OCI-LY1 (cell line): ENCODE data around the gene GALNTL6.

Experiments used
- H2AFZ ChIP-seq: fragments of 200-600 bp; sonication (generic), shearing (Covaris generic); 2 replicates; pipeline ENCODE4 v1.6.0; 2014; ENCODE audit warnings: antibody characterized with exemption, mild to moderate bottlenecking, low read length
- H3F3A ChIP-seq: fragments of 200-600 bp; sonication (generic), shearing (Covaris generic); 2 replicates; pipeline ENCODE4 v1.6.0; 2014; ENCODE audit warnings: mild to moderate bottlenecking, antibody characterized with exemption, low read length, moderate library complexity; ENCODE audit not compliant: insufficient read depth
- H3K27ac ChIP-seq: fragments of 200-600 bp; sonication (generic); 2 replicates; pipeline ENCODE4 v1.5.1; 2014; ENCODE audit warnings: low read length, mixed run types, mild to moderate bottlenecking, low read depth; ENCODE audit not compliant: poor library complexity, severe bottlenecking
- H3K27me3 ChIP-seq: fragments of 200-600 bp; sonication (generic); 2 replicates; pipeline ENCODE4 v1.6.0; 2014; ENCODE audit warnings: antibody characterized with exemption, mild to moderate bottlenecking, low read length, moderate library complexity; ENCODE audit not compliant: insufficient read depth
- H3K36me3 ChIP-seq: fragments of 200-600 bp; sonication (generic); 2 replicates; pipeline ENCODE4 v1.6.1; 2014; ENCODE audit warnings: mild to moderate bottlenecking, antibody characterized with exemption, low read length, moderate library complexity, mixed read lengths; ENCODE audit not compliant: insufficient read depth
- H3K4me1 ChIP-seq: fragments of 200-600 bp; sonication (generic); 2 replicates; pipeline ENCODE4 v1.5.1; 2014; ENCODE audit warnings: mild to moderate bottlenecking, low read length, moderate library complexity; ENCODE audit not compliant: insufficient read depth, severe bottlenecking
- H3K4me2 ChIP-seq: fragments of 200-600 bp; sonication (generic), shearing (Covaris generic); 2 replicates; pipeline ENCODE4 v1.6.1; 2014; ENCODE audit warnings: low read length
- H3K4me3 ChIP-seq: fragments of 200-600 bp; sonication (generic); 2 replicates; pipeline ENCODE4 v1.5.1; 2014; ENCODE audit warnings: low read length, low read depth, mild to moderate bottlenecking, mixed read lengths; ENCODE audit not compliant: poor library complexity, severe bottlenecking
- H3K79me2 ChIP-seq: fragments of 200-600 bp; shearing (Covaris generic); 2 replicates; pipeline ENCODE4 v1.6.1; 2016; ENCODE audit warnings: mixed run types, low read length, mixed read lengths; ENCODE audit not compliant: insufficient read depth
- H3K9ac ChIP-seq: fragments of 200-600 bp; sonication (generic), shearing (Covaris generic); 2 replicates; pipeline ENCODE4 v1.6.1; 2014; ENCODE audit warnings: mild to moderate bottlenecking, low read length, mixed read lengths
- H3K9me2 ChIP-seq: fragments of 200-600 bp; sonication (generic), shearing (Covaris generic); 2 replicates; pipeline ENCODE4 v1.6.1; 2014; ENCODE audit warnings: low read depth, mild to moderate bottlenecking, low read length, mixed read lengths
- H3K9me3 ChIP-seq: fragments of 200-600 bp; shearing (Covaris generic); 2 replicates; pipeline ENCODE4 v1.6.1; 2014; ENCODE audit warnings: low read length, mixed read lengths
- H4K20me1 ChIP-seq: fragments of 200-600 bp; sonication (generic), shearing (Covaris generic); 2 replicates; pipeline ENCODE4 v1.6.0; 2016; ENCODE audit warnings: mild to moderate bottlenecking, low read length; ENCODE audit not compliant: insufficient read depth
- EZH2 ChIP-seq: fragments of 200-600 bp; sonication (generic), shearing (Covaris generic); IDR thresholded peaks from 2 replicates; pipeline ENCODE4 v1.8.0; 2017; ENCODE audit warnings: borderline replicate concordance, mixed run types, mild to moderate bottlenecking, antibody characterized with exemption, low read length, moderate library complexity, mixed read lengths
- TF ChIP-seq, protein P1 (sequence below): fragments of 200-600 bp; sonication (generic), shearing (Covaris generic); IDR thresholded peaks from 2 replicates; pipeline ENCODE4 v1.5.1; 2017; ENCODE audit warnings: mild to moderate bottlenecking, antibody characterized with exemption, low read length, moderate library complexity, mixed read lengths

GALNTL6 gene

DNA sequence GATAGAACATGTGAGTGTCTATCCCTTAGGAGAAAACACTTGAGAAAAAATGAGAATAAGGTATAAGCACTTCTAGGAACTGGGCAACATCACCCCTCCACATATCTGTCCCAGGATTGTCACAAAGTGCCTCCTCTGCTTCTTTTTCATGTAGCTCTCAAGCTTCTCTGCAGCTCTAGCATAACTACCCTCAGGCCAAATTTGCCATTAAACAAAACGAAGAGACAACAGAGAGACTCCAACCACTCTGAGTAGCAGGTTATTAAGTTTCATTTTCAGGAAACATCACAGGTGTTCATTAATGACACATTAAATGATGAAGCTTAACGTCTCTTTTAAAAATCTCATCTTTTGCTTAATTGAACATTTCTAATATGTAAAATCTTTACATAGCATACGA is 580.0 kb downstream of the GALNTL6 start:
- H3K4me1 ChIP-seq = no peaks in the 10 kb centered on the region
- no peaks in the 10 kb centered on the region for H3K9me3 ChIP-seq
- H3K36me3 ChIP-seq = no peaks in the 10 kb centered on the region
- no peaks in the 10 kb centered on the region for H3K27me3 ChIP-seq
- no peak overlapping the region for H2AFZ ChIP-seq
- H3F3A ChIP-seq = no peaks in the 10 kb centered on the region
- no peak overlapping the region for H3K4me2 ChIP-seq
- H3K9ac ChIP-seq = no peak overlapping the region
- no peaks in the 10 kb centered on the region for H4K20me1 ChIP-seq
- H3K27ac ChIP-seq = no peak overlapping the region
- H3K9me2 ChIP-seq = no peaks in the 10 kb centered on the region
- no peak overlapping the region for H3K4me3 ChIP-seq
- no peaks in the 10 kb centered on the region for H3K79me2 ChIP-seq
- TF ChIP-seq, protein P1, sequence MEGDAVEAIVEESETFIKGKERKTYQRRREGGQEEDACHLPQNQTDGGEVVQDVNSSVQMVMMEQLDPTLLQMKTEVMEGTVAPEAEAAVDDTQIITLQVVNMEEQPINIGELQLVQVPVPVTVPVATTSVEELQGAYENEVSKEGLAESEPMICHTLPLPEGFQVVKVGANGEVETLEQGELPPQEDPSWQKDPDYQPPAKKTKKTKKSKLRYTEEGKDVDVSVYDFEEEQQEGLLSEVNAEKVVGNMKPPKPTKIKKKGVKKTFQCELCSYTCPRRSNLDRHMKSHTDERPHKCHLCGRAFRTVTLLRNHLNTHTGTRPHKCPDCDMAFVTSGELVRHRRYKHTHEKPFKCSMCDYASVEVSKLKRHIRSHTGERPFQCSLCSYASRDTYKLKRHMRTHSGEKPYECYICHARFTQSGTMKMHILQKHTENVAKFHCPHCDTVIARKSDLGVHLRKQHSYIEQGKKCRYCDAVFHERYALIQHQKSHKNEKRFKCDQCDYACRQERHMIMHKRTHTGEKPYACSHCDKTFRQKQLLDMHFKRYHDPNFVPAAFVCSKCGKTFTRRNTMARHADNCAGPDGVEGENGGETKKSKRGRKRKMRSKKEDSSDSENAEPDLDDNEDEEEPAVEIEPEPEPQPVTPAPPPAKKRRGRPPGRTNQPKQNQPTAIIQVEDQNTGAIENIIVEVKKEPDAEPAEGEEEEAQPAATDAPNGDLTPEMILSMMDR = no peak
- no peak for TF ChIP-seq EZH2

DNA sequence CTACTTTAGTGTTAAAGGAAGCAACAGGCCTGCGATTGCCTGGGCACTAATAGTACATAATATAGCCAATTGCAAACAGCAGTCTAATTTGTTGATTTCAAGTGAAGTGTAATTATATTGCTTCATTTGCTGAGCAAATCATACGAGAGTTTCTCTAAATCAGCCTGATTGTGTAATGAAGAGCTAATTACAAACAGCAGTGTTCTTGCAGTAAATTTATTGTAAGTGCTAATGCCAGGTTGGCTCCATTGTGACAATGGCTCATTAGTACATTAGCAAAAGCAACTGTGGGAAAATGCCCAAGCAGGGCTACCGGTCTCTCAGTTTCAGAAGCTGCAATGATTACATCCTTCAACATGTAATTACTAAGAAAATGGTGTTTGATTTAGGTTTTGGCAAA is 591.5 kb downstream of the GALNTL6 start:
- H3K4me1 ChIP-seq = no peaks in the 10 kb centered on the region
- H4K20me1 ChIP-seq = no peaks in the 10 kb centered on the region
- no peak for TF ChIP-seq EZH2
- TF ChIP-seq, protein P1 = no peak
- H3K9me3 ChIP-seq = no peaks in the 10 kb centered on the region
- no peaks in the 10 kb centered on the region for H3K36me3 ChIP-seq
- H3K4me3 ChIP-seq = no peak overlapping the region
- H3K9ac ChIP-seq = no peak overlapping the region
- no peaks in the 10 kb centered on the region for H3K27me3 ChIP-seq
- no peak overlapping the region for H3K27ac ChIP-seq
- no peaks in the 10 kb centered on the region for H3F3A ChIP-seq
- no peak overlapping the region for H2AFZ ChIP-seq
- no peaks in the 10 kb centered on the region for H3K79me2 ChIP-seq
- no peak overlapping the region for H3K4me2 ChIP-seq
- H3K9me2 ChIP-seq = no peaks in the 10 kb centered on the region

- H3K4me2 ChIP-seq = no peak overlapping the region
- H2AFZ ChIP-seq = no peak overlapping the region
- no peaks in the 10 kb centered on the region for H3K9me2 ChIP-seq
- no peak overlapping the region for H3K9ac ChIP-seq
- H4K20me1 ChIP-seq = no peaks in the 10 kb centered on the region
- no peaks in the 10 kb centered on the region for H3F3A ChIP-seq
- H3K4me3 ChIP-seq = no peak overlapping the region
- H3K27ac ChIP-seq = no peak overlapping the region
- H3K9me3 ChIP-seq = no peaks in the 10 kb centered on the region
- no peaks in the 10 kb centered on the region for H3K4me1 ChIP-seq
- no peaks in the 10 kb centered on the region for H3K79me2 ChIP-seq
- H3K27me3 ChIP-seq = no peaks in the 10 kb centered on the region
- TF ChIP-seq, protein P1 = no peak
- no peak for TF ChIP-seq EZH2
- no peaks in the 10 kb centered on the region for H3K36me3 ChIP-seq
Observed at GRCh38 chr4:172410363-172410762, 597.2 kb downstream of the GALNTL6 start.
